ENCODE results near the gene IGF1R.

IGF1R gene

DNA sequence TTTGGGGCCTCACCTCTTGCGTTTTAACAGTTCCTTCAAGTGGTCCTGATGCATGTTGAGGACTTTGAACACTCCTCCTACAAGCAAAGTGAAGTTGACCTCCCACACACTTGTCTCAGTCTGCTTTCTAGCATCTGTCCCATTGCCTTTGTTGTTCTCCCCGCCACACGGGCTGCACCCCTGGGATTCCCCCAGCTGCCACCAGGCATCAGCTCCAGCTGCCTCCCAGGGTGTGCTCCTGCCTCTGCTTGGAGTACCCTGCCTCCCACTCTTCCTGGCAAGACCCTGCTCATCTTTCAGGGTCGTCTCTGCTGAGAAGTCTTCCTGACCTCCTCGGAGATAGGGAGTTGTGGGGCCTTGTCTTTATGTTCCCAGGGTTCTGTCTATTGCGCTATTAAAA is 52.2 kb downstream of the IGF1R start:
- no peak overlapping the region for H3K9ac ChIP-seq (ENCODE audit: low read length)
- no peak overlapping the region for H3K4me2 ChIP-seq (ENCODE audit: low read depth, low read length, poor library complexity, severe bottlenecking)
- no peaks in the 10 kb centered on the region for H3K9me3 ChIP-seq (ENCODE audit: insufficient read depth, low read length)
- H3K9me2 ChIP-seq (replicated peaks; ENCODE audit: insufficient read depth, low read length), result no peaks in the 10 kb centered on the region
- H3K36me3 ChIP-seq (ENCODE audit: low read length), result no peaks in the 10 kb centered on the region
- H3K4me3 ChIP-seq (ENCODE audit: insufficient read depth, low read length, poor library complexity, severe bottlenecking), result no peak overlapping the region
- no peaks in the 10 kb centered on the region for H3F3A ChIP-seq (ENCODE audit: insufficient read depth)
- TF ChIP-seq, protein P1, sequence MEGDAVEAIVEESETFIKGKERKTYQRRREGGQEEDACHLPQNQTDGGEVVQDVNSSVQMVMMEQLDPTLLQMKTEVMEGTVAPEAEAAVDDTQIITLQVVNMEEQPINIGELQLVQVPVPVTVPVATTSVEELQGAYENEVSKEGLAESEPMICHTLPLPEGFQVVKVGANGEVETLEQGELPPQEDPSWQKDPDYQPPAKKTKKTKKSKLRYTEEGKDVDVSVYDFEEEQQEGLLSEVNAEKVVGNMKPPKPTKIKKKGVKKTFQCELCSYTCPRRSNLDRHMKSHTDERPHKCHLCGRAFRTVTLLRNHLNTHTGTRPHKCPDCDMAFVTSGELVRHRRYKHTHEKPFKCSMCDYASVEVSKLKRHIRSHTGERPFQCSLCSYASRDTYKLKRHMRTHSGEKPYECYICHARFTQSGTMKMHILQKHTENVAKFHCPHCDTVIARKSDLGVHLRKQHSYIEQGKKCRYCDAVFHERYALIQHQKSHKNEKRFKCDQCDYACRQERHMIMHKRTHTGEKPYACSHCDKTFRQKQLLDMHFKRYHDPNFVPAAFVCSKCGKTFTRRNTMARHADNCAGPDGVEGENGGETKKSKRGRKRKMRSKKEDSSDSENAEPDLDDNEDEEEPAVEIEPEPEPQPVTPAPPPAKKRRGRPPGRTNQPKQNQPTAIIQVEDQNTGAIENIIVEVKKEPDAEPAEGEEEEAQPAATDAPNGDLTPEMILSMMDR (IDR thresholded peaks at IDR 0.05; ENCODE audit: insufficient read depth, low read length, poor library complexity, severe bottlenecking), result no peak
- TF ChIP-seq EZH2phosphoT487 (conservative IDR thresholded peaks at IDR 0.05; ENCODE audit: low read length), result no peak
- H3K27me3 ChIP-seq (ENCODE audit: low read length), result no peaks in the 10 kb centered on the region
- no peak overlapping the region for H3K27ac ChIP-seq (ENCODE audit: low read depth, low read length)
- H4K20me1 ChIP-seq (ENCODE audit: low read depth, low read length), result peaks cover 16% of the 10 kb centered on the region; the same call in 1 of the 2 replicates
- H3K79me2 ChIP-seq (ENCODE audit: insufficient read depth, low read length), result no peaks in the 10 kb centered on the region
- H2AFZ ChIP-seq (ENCODE audit: low read depth, low read length, severe bottlenecking), result no peak overlapping the region

DNA sequence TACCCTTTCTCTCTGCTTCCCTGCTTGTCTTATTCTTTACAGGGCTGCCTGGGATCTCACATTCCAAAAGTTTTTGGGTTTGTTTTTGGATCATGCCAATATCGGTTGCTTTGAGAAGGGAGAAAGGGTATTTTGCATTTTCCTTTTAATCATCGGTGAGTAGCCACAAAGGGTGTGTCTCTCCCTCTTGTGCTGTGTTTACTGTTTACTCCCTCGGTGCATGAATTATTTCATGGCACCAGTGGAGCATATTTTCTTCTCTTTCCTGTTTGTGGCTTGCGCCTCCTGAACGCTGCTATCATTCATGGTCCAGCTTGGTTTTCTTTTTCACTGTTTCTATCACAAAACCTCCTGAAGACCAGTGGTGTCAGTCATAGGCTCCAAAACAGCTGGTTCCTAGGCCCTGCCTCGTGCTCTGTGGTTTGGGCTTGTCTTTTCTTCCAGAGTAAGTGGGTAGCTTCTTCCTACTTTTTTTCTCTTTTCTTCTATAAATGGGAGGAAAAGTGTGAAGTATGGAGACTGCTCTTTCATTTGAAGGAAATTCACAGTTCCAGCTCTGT is 54.9 kb downstream of the IGF1R start:
- Histone ChIP-seq H3K9me2 (replicated peaks; ENCODE audit: insufficient read depth, low read length) (no peaks in the 10 kb centered on the region), H3K27me3 (ENCODE audit: low read length) (no peaks in the 10 kb centered on the region), H3K4me2 (ENCODE audit: low read depth, low read length, poor library complexity, severe bottlenecking) (no peak overlapping the region), H3K27ac (ENCODE audit: low read depth, low read length) (no peak overlapping the region), H3K9ac (ENCODE audit: low read length) (no peak overlapping the region), H3K79me2 (ENCODE audit: insufficient read depth, low read length) (no peaks in the 10 kb centered on the region), H3K4me3 (ENCODE audit: insufficient read depth, low read length, poor library complexity, severe bottlenecking) (no peak overlapping the region), H4K20me1 (ENCODE audit: low read depth, low read length) (peaks cover 6% of the 10 kb centered on the region; the same call in 1 of the 2 replicates), H3K9me3 (ENCODE audit: insufficient read depth, low read length) (no peaks in the 10 kb centered on the region), H2AFZ (ENCODE audit: low read depth, low read length, severe bottlenecking) (no peak overlapping the region), H3K36me3 (ENCODE audit: low read length) (no peaks in the 10 kb centered on the region), H3F3A (ENCODE audit: insufficient read depth) (no peaks in the 10 kb centered on the region)
- no peak for TF ChIP-seq EZH2phosphoT487 (conservative IDR thresholded peaks at IDR 0.05; ENCODE audit: low read length)
- TF ChIP-seq, protein P1 (IDR thresholded peaks at IDR 0.05; ENCODE audit: insufficient read depth, low read length, poor library complexity, severe bottlenecking), result no peak

DNA sequence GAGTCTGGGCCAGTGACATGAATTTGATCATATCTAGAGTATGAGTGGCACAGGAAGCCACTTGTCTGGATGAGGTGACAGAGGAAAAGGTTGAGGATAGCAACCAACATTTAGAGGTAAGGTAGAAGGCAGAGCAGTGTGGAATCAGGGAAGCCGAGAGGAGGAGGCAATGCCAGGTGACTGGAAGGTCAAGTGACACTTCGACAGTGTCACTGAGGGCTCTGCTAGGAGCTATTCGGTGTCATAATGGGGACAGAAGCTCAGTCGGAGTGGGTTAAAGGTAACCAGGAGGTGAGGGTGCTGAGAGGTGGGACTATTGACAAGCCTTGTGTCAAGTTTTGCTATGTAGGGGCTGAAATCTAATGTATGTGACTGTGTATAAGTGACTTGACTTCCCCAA is 56.7 kb downstream of the IGF1R start:
- Histone ChIP-seq H2AFZ (ENCODE audit: low read depth, low read length, severe bottlenecking) (no peak overlapping the region), H3K79me2 (ENCODE audit: insufficient read depth, low read length) (no peaks in the 10 kb centered on the region), H3K27ac (ENCODE audit: low read depth, low read length) (no peak overlapping the region), H3K4me2 (ENCODE audit: low read depth, low read length, poor library complexity, severe bottlenecking) (no peak overlapping the region), H3K9ac (ENCODE audit: low read length) (no peak overlapping the region), H3K27me3 (ENCODE audit: low read length) (no peaks in the 10 kb centered on the region), H3K36me3 (ENCODE audit: low read length) (no peaks in the 10 kb centered on the region), H3K9me2 (replicated peaks; ENCODE audit: insufficient read depth, low read length) (no peaks in the 10 kb centered on the region), H3K4me3 (ENCODE audit: insufficient read depth, low read length, poor library complexity, severe bottlenecking) (no peak overlapping the region), H3K9me3 (ENCODE audit: insufficient read depth, low read length) (no peaks in the 10 kb centered on the region), H4K20me1 (ENCODE audit: low read depth, low read length) (peaks cover 6% of the 10 kb centered on the region; the same call in 1 of the 2 replicates), H3F3A (ENCODE audit: insufficient read depth) (no peaks in the 10 kb centered on the region)
- no peak for TF ChIP-seq EZH2phosphoT487 (conservative IDR thresholded peaks at IDR 0.05; ENCODE audit: low read length)
- TF ChIP-seq, protein P1 (IDR thresholded peaks at IDR 0.05; ENCODE audit: insufficient read depth, low read length, poor library complexity, severe bottlenecking), result no peak
